ENCODE results near the gene PEX11A. TPM values are rescaled to one million over a fixed set of nuclear protein-coding genes. Genes with fewer than 3 reads are reported as not detected.
A peak's percentile ranks its signal among the peaks of the same experiment; 100 is the strongest.

PEX11A gene
- polyA plus RNA-seq, 2 of the 4 experiments (the other 2 are of a cell fraction) = 6.3 to 8.1 TPM

GRCh38 chr15:89672221-89673164 is 18.1 kb downstream of the PEX11A start:
- no peaks in the 10 kb centered on the region for H3K9me3 ChIP-seq
- POLR2A ChIA-PET = no interaction called here
- FAIRE-seq (no peak), DNase-seq (ENCODE audit: low read depth in 1 of 2, low spot score in 1 of 2) (no peak), ATAC-seq (peak in 1 of 2 experiments; percentile 28; a peak in 3 of 6 replicates)
- 80% methylated on average over 12 of the region's 12 CpGs for WGBS (ENCODE audit: missing lambda C conversion rate)
- CTCF ChIA-PET = interaction anchor here (0.8 to 9.4 kb wide), 23 partner anchors 8 to 414 kb away, joined by 3 to 79 read pairs (median 4); no protein-coding TSS in a partner anchor
- H3K4me1 ChIP-seq = no peaks in the 10 kb centered on the region
- H3K4me2 ChIP-seq = no peak overlapping the region
- H3K4me3 ChIP-seq = no peak overlapping the region
- H3K27ac ChIP-seq = no peak overlapping the region
- no peak for TF ChIP-seq ELK1 (IDR thresholded peaks at IDR 0.05; ENCODE audit: low read depth, low read length)
- no peak for TF ChIP-seq ZC3H11A (IDR thresholded peaks at IDR 0.05)
- TF ChIP-seq KDM5A (IDR thresholded peaks at IDR 0.05) = no peak
- no peak for TF ChIP-seq GATA3 (IDR thresholded peaks at IDR 0.05; ENCODE audit: borderline replicate concordance)
- TF ChIP-seq KDM1A (IDR thresholded peaks at IDR 0.05; ENCODE audit: low read depth) = no peak
- no peak for TF ChIP-seq MAFK (IDR thresholded peaks at IDR 0.05; ENCODE audit: partially characterized antibody)
- no peak for TF ChIP-seq FOSB (CRISPR knock-in tag; IDR thresholded peaks at IDR 0.05)
- no peak for TF ChIP-seq ZSCAN20 (CRISPR knock-in tag; IDR thresholded peaks at IDR 0.05)
- no peak for TF ChIP-seq MYC (IDR thresholded peaks at IDR 0.05; ENCODE audit: borderline replicate concordance, low read length)
- TF ChIP-seq MAZ (IDR thresholded peaks at IDR 0.05; ENCODE audit: borderline replicate concordance, low read depth, low read length) = no peak
- no peak for TF ChIP-seq FOSL2 (IDR thresholded peaks at IDR 0.05)
- no peak for TF ChIP-seq FOSL2 (CRISPR knock-in tag; IDR thresholded peaks at IDR 0.05)
- TF ChIP-seq FOXS1 (CRISPR knock-in tag; IDR thresholded peaks at IDR 0.05) = no peak
- no peak for TF ChIP-seq HDAC2 (IDR thresholded peaks at IDR 0.05)
- TF ChIP-seq POLR2A (IDR thresholded peaks at IDR 0.05; ENCODE audit: low read length) = no peak
- no peak for TF ChIP-seq ESRRA (IDR thresholded peaks at IDR 0.05; ENCODE audit: borderline replicate concordance, low read length)
- TF ChIP-seq HES2 (IDR thresholded peaks at IDR 0.05) = no peak
- no peak for TF ChIP-seq CHD4 (IDR thresholded peaks at IDR 0.05; ENCODE audit: borderline replicate concordance)
- no peak for TF ChIP-seq ZNF302 (CRISPR knock-in tag; IDR thresholded peaks at IDR 0.05)
- no peak for TF ChIP-seq ATOH8 (CRISPR knock-in tag; IDR thresholded peaks at IDR 0.05; ENCODE audit: low read depth)

- 27% methylated on average over 4 of the region's 4 CpGs for WGBS (ENCODE audit: missing lambda C conversion rate)
- H3K4me1 ChIP-seq = no peaks in the 10 kb centered on the region
- ChIA-PET POLR2A (no interaction called here), CTCF (interaction anchor here (0.9 to 9.4 kb wide), 14 partner anchors 10 to 313 kb away, joined by 3 to 79 read pairs (median 3); no protein-coding TSS in a partner anchor)
- no peak overlapping the region for H3K27ac ChIP-seq
- no peak overlapping the region for H3K4me2 ChIP-seq
- ATAC-seq (no peak), FAIRE-seq (no peak), DNase-seq (ENCODE audit: low read depth in 1 of 2, low spot score in 1 of 2) (no peak)
- H3K4me3 ChIP-seq = no peak overlapping the region
- no peaks in the 10 kb centered on the region for H3K9me3 ChIP-seq
- TF ChIP-seq BHLHE40 (IDR thresholded peaks at IDR 0.05; ENCODE audit: low read depth, low read length) (no peak), USF2 (IDR thresholded peaks at IDR 0.05) (no peak), MYC (IDR thresholded peaks at IDR 0.05; ENCODE audit: borderline replicate concordance, low read length) (no peak), RARB (CRISPR knock-in tag; IDR thresholded peaks at IDR 0.05) (no peak), ELK1 (IDR thresholded peaks at IDR 0.05; ENCODE audit: low read depth, low read length) (no peak), RCOR1 (IDR thresholded peaks at IDR 0.05; ENCODE audit: low read depth, low read length) (no peak), CBX8 (IDR thresholded peaks at IDR 0.05) (no peak), ZSCAN20 (CRISPR knock-in tag; IDR thresholded peaks at IDR 0.05) (no peak), JUN (IDR thresholded peaks at IDR 0.05) (no peak), PHF8 (IDR thresholded peaks at IDR 0.05; ENCODE audit: borderline replicate concordance, low read depth) (no peak), ZFP36 (IDR thresholded peaks at IDR 0.05; ENCODE audit: borderline replicate concordance, partially characterized antibody) (no peak), HEYL (CRISPR knock-in tag; IDR thresholded peaks at IDR 0.05) (no peak), E2F6 (IDR thresholded peaks at IDR 0.05; ENCODE audit: borderline replicate concordance, low read depth) (no peak), POLR2A (IDR thresholded peaks at IDR 0.05; ENCODE audit: low read length) (no peak), ATOH8 (CRISPR knock-in tag; IDR thresholded peaks at IDR 0.05; ENCODE audit: low read depth) (no peak), TP53 (CRISPR knock-in tag; IDR thresholded peaks at IDR 0.05) (no peak), ZNF302 (CRISPR knock-in tag; IDR thresholded peaks at IDR 0.05) (no peak), HOXA7 (CRISPR knock-in tag; IDR thresholded peaks at IDR 0.05) (no peak)
Observed at GRCh38 chr15:89671687-89672086, 18.9 kb downstream of the PEX11A start.
